Uterus (tissue), 2 donors: ENCODE results near the gene DIPK2A.

ENCODE experiments used
- POLR2A ChIP-seq, 2 donors: fragments of 450-650 bp; IDR thresholded peaks; one replicate each; pipeline ENCODE4 v1.6.1; 2016; ENCODE audit warnings: antibody characterized with exemption in 2 of 2, mild to moderate bottlenecking in 1 of 2, moderate library complexity in 1 of 2
- TF ChIP-seq, protein P1 (sequence below), 4 experiments: fragments of 200-600 bp in 2 of 4; fragments of 450-650 bp in 2 of 4; sonication (generic) in 2 of 4; IDR thresholded peaks; one replicate each; pipeline ENCODE4 v1.5.1; 2016 to 2019; ENCODE audit warnings: antibody characterized with exemption in 4 of 4, mild to moderate bottlenecking in 2 of 4, moderate library complexity in 1 of 4

- TF ChIP-seq, protein P1, sequence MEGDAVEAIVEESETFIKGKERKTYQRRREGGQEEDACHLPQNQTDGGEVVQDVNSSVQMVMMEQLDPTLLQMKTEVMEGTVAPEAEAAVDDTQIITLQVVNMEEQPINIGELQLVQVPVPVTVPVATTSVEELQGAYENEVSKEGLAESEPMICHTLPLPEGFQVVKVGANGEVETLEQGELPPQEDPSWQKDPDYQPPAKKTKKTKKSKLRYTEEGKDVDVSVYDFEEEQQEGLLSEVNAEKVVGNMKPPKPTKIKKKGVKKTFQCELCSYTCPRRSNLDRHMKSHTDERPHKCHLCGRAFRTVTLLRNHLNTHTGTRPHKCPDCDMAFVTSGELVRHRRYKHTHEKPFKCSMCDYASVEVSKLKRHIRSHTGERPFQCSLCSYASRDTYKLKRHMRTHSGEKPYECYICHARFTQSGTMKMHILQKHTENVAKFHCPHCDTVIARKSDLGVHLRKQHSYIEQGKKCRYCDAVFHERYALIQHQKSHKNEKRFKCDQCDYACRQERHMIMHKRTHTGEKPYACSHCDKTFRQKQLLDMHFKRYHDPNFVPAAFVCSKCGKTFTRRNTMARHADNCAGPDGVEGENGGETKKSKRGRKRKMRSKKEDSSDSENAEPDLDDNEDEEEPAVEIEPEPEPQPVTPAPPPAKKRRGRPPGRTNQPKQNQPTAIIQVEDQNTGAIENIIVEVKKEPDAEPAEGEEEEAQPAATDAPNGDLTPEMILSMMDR (IDR thresholded peaks at IDR 0.05): no peak
- TF ChIP-seq POLR2A (IDR thresholded peaks at IDR 0.05): no peak
Measured at GRCh38 chr3:143934791-143935190, 36.8 kb upstream of the DIPK2A start.
